Epithelial cell of esophagus (primary cell): ENCODE results near the gene NTM.
"Not testable (repeated sequence)": the region's sequence is repeated elsewhere in the genome, so short reads cannot be mapped to it uniquely, and the experiment has no call there.

Source experiments
- DNase-seq: peaks from one replicate; pipeline ENCODE4 v3.0.0; 2010; ENCODE audit warnings: low read depth
- H3K4me3 ChIP-seq: 2 replicates; pipeline ENCODE4 v1.5.1; 2011; ENCODE audit warnings: mild to moderate bottlenecking, low read length, control low read depth
- TF ChIP-seq, protein P1 (sequence below): IDR thresholded peaks from 2 replicates; pipeline ENCODE4 v1.5.1; 2011; ENCODE audit warnings: low read depth, mild to moderate bottlenecking, low read length, control low read depth, inconsistent platforms; ENCODE audit not compliant: insufficient read depth; ENCODE audit errors: missing control alignments

Gene NTM

DNA sequence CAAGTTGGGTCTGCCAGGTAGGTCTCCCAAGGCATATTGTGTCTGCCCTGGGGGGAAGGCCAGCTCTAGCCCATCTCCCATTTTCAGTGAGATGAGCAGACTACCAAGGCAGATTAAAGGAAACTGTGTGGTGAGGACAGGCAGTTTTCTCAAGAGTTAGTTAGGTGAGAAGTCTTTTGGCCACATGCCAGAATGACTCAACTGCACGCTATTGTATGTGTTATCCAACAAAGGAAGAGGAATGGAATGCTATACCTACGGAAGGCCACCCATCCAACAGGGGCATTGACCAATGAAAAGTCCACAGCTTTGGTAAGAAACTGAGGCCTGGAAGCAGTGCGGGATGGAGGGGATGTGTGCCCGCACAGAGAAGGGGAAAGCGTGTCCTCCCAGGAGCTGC is 941.7 kb downstream of the NTM start:
- TF ChIP-seq, protein P1, sequence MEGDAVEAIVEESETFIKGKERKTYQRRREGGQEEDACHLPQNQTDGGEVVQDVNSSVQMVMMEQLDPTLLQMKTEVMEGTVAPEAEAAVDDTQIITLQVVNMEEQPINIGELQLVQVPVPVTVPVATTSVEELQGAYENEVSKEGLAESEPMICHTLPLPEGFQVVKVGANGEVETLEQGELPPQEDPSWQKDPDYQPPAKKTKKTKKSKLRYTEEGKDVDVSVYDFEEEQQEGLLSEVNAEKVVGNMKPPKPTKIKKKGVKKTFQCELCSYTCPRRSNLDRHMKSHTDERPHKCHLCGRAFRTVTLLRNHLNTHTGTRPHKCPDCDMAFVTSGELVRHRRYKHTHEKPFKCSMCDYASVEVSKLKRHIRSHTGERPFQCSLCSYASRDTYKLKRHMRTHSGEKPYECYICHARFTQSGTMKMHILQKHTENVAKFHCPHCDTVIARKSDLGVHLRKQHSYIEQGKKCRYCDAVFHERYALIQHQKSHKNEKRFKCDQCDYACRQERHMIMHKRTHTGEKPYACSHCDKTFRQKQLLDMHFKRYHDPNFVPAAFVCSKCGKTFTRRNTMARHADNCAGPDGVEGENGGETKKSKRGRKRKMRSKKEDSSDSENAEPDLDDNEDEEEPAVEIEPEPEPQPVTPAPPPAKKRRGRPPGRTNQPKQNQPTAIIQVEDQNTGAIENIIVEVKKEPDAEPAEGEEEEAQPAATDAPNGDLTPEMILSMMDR = no peak
- H3K4me3 ChIP-seq = no peak overlapping the region
- peak; percentile 95 for DNase-seq

DNA sequence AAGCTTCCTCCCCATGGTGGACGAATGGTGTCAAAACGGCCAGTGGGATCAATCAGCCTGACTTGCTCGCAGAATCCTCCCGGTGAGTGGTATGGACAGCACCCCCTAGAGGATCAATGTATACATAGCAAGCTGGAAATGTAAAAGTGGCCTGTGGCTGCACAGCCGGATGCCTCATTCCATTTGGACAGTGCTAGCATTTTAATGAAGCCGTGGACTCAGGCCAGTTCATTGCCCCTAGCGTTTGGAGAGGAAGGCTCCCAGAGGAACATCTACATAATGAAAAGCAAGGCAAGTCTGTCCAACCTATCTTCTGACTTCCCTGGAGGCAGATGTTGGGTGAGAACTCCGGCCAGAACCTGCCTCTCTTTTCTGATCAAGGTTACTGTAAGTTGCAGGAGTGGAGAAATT is 942.3 kb downstream of the NTM start:
- peak; percentile 20 for DNase-seq
- no peak overlapping the region for H3K4me3 ChIP-seq
- TF ChIP-seq, protein P1 = peak; percentile 34

DNA sequence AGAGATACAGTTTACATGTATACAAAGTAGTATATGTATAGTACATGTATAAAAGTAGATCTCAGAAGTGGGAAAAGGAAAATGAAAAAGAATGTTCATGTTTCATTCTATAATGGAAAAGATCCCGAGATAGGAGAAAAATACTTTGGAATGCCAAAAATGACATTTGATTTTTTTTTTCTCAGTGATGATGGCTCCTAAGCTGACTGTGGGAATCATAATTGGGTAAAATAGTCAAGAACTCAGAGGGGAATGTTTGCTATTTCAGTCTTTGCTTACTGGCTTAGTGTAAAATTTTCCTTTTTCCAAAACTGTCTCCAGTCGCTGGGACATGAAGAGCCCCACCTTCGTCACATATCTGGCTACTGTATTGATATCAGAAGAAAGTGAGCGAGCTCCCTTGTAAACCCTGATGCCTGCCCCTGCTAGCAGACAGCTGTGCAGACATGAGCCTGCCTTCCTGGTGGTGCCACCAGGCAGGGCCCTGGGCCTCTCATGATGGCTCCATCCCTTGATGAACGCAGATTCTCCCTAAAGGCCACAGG is 944.6 kb downstream of the NTM start:
- TF ChIP-seq, protein P1 = no peak
- no peak for DNase-seq
- H3K4me3 ChIP-seq = no peak overlapping the region

DNA sequence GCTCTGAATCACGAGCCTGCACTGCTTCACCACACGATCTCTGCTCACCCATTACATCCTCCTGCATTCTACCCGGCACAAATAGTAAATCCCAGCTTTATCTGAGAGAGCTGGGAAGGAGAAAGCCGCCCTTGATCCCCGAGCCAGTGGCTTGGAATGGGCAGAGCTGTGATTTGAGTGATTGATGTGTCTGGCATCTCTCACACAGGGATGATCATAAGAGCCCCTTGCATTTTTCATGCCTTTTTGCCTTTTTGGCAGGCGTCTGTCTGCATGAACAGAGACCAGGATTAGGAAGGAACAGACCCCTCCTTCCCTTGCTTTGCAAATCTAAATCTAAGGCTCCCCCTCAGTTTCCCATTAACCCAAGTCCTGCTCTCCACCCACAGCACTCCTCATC is 945.3 kb downstream of the NTM start:
- H3K4me3 ChIP-seq = no peak overlapping the region
- DNase-seq = no peak
- TF ChIP-seq, protein P1 = no peak

DNA sequence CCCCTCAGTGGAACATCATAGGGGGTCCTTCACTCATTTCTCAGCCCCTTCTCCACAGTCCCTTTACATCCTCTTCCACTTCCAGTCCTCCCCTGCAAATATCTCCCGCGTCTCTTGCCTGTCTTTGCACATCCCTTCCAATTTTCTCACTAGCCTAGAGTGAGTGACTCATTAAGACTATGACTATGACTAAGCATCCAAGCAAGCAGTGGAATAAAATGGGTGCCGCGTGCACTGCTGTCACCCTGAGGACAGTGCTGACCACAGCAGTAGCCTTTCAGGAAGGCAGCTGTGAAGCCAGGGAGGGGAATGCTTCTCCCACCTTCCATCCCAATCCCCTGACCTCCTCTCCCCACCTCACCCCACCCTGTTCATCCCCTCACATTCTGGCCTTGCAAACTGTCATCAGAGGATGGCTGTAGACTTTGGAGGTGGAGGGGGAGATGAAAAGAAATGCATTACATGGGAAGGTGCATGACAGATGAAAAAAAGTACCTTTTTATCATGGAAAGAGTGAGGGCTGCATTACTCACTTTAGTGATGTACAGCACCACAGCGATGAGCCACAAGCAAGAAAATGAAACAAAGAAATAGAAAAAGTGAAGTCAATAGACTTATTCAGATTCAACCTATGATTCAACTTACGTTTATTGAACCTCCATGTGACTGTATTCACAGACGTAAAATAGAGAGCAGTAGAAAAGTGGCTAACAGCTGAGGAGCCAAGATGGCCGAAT is 948.2 kb downstream of the NTM start:
- DNase-seq = peak; percentile 84
- no peak overlapping the region for H3K4me3 ChIP-seq
- TF ChIP-seq, protein P1 = no peak

DNA sequence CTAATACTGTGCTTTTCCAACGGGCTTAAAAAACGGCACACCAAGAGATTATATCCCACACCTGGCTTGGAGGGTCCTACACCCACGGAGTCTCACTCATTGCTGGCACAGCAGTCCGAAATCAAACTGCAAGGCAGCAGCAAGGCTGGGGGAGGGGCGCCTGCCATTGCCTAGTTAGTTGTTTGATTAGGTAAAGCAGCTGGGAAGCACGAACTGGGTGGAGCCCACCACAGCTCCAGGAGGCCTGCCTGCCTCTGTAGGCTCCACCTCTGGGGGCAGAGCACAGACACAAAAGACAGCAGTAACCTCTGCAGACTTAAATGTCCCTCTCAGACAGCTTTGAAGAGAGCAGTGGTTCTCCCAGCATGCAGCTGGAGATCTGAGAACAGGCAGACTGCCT is 949.0 kb downstream of the NTM start:
- not testable (repeated sequence) for DNase-seq, H3K4me3 ChIP-seq

DNA sequence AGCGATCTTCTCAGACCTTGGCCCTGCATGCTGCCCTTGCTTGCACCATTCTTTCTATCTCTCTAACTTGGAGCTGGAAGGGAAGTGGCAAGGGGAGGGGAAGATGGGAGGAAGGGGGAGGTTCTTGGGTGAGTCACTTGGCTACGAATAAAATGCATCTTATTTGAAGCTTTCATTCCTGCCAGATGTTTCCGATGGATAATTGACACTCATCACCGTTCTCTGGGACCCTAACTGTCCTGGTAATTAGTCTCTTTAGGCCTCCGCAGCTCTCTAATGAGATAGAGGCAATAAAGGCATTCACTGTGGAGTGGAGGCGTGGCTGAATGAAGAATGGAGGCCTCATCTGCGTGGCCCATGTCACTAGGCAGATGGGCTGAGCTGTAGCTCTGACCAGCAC is 960.1 kb downstream of the NTM start:
- TF ChIP-seq, protein P1 = no peak
- H3K4me3 ChIP-seq = no peak overlapping the region
- DNase-seq = no peak
